GM23248 (cell line): Measurements from ENCODE around the gene TM9SF3.

Experiments used
- EZH2 ChIP-seq: fragments of 200-600 bp; sonication (generic); IDR thresholded peaks from 2 replicates; pipeline ENCODE4 v1.6.1; 2018; ENCODE audit warnings: antibody characterized with exemption, mild to moderate bottlenecking; ENCODE audit not compliant: insufficient read depth, poor library complexity, severe bottlenecking
- EZH2phosphoT487 ChIP-seq: fragments of 200-600 bp; sonication (generic); IDR thresholded peaks from 2 replicates; pipeline ENCODE4 v1.6.1; 2018; ENCODE audit warnings: antibody characterized with exemption, moderate library complexity, mild to moderate bottlenecking, low read depth; ENCODE audit not compliant: insufficient read depth

- TF ChIP-seq EZH2 = no peak
- no peak for TF ChIP-seq EZH2phosphoT487
Observed at GRCh38 chr10:96529634-96530279, 57.1 kb downstream of the TM9SF3 start.
